ENCODE data around the gene ZNF518A.
"Not testable (repeated sequence)": the region's sequence is repeated elsewhere in the genome, so short reads cannot be mapped to it uniquely, and the experiment has no call there.

The ZNF518A gene

DNA sequence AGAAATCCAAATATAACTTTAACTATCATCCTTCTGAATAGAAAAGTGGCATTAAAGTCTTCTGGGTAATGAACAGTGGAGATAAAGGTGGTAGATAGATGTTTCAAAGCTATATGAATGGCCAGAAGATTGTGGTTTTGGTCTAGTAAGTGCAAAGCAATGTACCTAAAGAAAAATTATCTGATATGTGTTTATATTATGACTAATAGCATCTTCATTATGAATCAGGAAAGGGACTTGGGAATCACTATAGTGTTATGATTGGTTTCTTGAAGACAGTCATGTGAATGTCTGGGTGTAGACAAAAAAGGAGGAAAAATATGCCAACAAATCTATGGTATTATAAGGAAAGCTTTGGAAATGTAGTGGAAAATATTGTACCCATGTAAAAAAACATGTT, 3.0 kb downstream of the ZNF518A start:
- DNase-seq: no peak

DNA sequence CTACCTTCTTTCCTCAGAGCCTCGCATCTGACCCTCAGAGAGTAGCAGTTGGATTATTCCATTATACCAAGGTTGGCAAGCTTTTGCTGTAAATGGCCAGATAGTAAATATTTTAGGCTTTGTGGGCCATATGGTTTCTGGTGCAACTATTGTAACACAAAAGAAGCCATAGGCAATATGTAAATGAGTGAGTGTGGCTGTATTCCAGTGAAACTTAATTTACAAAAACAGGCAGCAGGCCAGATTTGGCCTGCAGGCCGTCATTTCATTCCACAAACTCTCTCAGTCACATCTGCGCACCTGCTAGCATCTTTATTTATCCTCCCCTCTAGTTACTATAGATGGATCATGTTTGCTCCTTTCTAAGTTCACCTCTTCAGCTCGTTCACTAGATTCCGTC, 6.7 kb downstream of the ZNF518A start:
- no peak for DNase-seq

DNA sequence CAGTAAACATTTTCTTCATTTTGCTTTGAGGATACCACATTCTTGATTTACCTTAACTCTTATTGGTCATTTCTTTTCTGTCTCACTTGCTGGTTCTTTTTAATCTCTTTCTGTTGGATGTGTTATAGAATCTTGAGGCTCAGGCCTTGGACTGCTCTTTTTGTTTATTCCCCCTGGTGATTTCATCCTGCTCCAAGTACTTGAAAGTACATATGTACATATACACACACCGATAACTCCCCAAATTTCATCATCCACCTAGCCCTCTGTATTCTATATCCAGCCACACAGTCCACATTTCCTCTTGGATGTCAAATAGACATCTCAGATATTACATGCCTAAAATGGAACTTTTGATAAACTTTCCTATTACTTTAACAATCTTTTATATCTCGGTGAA, 7.5 kb downstream of the ZNF518A start:
- DNase-seq: no peak

DNA sequence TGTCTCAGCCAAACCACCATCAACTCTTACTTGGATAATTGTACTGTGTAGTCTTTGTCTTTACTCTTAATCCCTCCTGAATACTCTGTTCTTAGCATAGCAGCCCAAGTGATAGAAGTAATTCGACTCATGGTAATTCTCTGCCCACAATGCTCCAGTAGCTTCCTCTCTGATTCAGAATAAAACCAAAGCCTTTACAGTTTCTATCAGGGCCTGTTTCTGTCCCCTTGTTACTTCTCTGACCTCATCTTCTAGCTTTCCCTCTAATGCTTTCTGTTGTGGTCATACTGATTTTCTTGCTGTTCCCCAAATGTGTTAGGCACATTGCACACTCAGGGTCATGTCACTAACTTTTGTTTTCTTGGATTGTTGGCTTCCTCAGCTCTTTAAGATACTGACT, 8.0 kb downstream of the ZNF518A start:
- DNase-seq: no peak

DNA sequence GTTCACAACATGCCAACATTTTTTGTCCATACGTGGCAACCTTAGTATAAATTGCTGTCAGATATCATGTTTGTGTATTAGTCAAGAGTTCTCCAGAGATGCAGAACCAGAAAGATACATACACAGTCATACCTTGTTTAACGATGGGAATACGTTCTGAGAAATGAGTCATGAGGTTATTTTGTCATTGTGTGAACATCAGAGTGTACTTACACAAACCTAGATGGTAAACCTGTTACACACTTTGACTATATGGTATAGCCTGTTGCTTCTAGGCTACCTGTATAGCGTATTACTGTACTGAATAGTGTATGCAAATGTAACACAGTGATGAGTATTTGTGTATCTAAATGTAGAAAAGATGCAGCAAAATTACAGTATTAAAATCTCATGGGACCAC, 22.3 kb downstream of the ZNF518A start:
- no peak for DNase-seq

DNA sequence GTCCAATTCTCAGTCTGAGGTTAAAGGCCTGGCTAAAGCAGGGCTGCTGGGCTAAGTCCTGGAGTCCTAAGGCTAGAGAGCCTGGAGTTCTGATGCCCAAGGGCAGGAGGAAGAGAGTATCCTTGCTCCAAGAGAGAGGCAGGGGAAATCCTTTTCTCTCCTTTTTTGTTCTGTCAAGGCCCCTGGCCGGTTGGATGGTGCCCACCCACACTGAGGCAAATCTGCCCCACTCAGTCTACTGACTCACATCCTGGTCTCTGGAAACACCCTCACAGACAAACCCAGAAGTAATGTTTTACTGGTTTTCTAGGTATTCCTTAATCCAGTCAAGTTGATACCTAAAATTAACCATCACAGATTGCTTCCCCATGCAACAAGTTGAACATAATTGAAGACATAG, 23.0 kb downstream of the ZNF518A start:
- DNase-seq: no peak

DNA sequence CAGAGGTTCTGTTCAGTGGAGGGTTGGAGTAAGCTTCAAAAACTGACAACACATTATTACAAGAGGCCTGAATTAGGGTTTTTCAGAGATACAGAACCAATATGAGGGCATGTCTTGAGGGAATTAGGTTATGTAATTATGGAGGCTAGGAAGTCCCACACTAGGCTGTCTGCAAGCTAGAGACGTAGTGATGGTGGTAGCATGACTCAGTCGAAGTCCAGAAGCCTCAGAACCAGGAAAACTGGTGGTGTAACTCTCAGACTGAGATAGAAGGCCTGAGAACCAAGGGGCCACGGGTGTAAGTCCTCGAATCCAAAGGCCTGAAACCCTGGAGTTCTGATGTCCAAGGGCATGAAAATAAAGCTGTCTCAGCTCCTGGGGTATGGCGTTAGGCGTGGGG, 35.6 kb downstream of the ZNF518A start:
- no peak for DNase-seq

DNA sequence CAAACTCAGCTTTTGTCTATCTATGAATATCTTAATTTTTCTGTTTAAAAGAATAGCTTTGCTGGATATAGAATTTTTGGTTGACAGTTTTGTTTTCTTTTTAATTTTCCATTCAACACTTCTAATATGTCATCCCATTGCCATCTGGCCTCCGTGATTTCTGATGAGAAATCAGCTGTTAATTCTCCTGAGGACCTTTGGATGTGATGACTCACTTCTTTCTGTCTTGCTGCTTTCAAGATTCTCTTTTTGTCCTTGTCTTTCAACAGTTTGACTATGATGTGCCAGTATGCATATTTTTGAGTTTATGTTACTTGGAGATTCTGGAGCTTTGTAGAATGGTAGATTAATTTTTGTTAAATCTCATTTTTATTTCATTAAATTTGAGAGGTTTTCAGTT, 38.4 kb downstream of the ZNF518A start:
- no peak for DNase-seq

DNA sequence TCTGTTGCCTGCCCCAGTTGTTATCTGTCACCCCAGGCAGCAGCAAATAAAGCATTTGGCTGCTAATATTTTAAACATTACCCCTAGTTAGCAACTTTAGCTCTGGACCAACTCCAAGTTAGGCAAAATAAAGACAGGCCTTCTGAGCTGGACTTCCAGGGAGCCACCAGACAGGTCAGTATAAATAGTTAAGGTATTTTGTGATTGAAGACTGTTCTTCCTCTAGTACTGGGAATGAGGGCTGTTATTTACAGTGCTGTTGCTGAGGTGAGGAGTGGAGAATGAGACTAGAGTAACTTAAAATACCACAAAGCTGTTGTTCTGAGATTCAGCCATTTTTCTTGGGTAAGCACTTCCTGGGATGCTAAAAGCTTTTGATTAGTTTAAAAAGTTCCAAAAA, 40.1 kb downstream of the ZNF518A start:
- DNase-seq: no peak

DNA sequence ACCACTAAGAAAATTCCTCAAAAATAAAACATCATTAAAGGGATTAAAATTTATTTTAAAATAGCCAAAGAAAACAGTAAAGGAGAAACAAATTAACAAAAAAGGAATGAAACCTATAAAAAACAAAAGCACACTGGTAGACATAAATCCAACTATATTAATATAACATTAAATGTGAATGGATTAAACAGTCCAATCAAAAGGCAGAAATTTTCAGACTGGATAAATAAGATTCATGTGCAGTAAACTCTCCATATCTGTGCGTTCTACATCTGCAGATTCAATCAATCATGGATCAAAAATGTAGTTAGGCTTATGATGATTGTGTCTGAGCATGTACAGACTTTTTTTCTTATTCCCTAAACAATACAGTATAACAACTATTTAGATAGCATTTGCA, 42.6 kb downstream of the ZNF518A start:
- no peak for DNase-seq

DNA sequence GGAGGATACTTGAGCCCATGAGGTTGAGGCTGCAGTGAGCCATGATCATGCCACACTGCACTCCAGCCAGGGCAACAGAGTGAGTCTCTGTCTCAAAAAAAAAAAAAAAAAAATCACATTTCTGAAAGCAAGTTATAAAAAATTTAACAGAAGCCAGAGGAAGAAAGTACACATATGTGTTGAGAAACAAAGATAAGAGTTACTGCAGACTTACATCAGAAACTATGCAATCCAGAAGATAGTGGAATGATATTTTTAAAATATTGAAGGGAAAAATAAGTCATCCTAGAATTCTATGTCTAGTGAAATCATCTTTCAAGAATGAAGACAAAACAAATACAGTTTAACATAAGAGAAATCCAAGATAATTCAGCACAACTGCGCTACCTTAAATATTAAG, 46.9 kb downstream of the ZNF518A start:
- no peak for DNase-seq

DNA sequence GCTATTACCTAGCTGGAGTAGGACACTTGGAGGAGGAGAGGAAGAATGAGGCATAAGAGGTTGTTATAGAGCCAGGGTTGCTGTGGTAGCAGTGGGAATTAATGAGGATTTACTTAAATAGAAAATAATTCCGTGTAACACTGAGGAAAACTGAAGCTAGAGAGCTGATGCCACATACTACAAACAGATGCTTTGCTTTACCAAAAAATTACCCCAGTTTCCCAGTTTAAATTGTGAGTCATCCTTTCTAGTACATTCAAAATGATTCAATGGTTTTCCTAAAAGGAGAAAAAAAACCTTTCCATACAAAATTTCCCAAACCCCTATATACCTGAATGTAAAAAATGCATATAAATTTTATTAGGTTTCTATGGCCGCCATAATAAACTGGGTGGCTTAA, 58.3 kb downstream of the ZNF518A start:
- DNase-seq: no peak

DNA sequence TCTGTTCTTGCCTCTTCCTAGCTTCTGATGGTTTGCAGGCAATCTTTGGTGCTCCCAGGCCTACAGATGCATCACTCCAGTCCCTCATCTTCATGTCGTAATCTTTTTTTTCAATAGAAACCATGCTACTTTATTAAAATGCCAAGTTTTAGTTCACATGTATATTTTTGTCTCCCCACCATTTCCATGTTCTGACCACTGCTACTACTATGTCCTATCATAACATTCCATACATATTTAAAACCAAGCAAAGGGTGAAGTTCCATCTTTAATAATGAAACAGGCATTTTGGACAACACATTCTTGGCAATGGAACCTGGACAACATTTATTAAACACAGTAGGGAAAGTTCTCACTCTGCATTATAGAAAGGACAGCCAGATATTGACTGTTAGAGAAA, 58.8 kb downstream of the ZNF518A start:
- DNase-seq: no peak

DNA sequence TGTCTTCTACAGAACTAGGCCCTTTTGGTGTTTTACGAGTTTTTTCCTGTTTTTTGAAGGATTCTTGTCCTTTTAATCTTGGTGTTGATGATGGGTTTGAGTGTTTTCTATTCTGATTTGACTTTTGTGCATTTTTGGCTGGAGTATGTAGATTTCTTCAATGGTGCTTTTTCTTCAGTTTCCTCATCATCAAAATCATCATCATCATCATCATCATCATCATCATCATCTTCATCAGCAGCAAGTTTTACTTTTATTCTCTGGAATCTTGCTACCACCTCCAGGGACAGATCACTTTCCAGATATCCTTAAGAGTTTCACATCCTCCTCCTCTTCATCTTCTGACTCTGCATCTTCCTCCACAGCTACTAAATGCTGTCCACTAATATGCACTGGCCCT, 59.4 kb downstream of the ZNF518A start:
- not testable (repeated sequence) for DNase-seq

DNA sequence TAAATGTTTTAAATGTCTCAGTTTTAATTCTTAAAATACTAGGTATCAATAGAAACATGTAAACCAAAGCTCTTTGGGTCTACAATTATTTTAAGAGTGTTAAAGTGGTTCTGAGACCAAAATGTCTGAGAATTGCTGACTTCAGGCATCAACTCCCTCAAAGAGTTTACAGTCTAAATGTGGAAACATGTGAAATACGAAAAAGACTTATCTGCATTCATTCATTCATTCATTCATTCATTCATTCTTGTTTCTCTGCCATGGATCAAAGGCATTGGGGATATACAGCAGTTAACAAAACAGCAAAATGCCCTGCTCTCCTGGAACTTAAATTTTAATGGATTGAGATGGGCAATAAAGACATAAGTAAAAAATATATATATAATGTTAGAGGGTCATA, 71.4 kb downstream of the ZNF518A start:
- DNase-seq: no peak

DNA sequence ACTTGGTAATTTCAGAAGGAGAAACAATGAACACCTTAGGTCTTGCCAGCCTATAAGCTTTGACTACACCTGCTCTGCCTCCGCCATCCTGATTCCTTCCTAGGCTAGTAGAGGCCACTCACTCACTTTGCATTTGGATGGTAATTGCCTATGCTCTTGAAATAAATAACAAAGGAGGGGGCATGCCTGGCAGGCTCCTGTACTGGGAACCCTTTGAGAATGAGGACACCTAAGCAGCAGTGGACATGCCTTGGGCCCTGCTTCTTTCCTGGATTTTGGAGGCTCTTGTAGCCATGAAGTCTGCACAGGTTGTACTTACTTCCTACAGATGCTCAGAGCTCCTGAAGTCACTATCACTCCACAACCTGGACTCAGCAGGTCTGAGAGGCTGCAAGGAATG, 75.5 kb downstream of the ZNF518A start:
- DNase-seq: no peak

DNA sequence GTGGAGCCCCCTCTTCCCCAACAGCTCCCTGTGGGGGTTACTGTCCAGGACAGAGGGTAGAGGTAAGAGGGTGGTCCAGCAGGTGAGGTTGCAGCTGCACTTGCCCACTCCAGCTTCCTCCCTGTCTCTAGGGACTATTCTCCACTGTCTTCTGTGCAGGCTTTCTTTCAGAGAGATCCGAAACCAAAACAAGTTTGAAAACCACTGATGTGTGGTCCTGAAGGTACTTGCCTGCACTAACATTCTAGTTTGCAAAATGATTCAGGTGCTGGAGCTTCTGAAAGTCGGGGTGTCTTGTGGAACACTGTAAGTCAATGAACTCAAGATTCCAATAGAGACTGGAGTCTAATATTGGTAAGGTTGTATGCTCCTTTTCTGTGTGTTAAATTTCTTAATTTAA, 78.2 kb downstream of the ZNF518A start:
- no peak for DNase-seq

DNA sequence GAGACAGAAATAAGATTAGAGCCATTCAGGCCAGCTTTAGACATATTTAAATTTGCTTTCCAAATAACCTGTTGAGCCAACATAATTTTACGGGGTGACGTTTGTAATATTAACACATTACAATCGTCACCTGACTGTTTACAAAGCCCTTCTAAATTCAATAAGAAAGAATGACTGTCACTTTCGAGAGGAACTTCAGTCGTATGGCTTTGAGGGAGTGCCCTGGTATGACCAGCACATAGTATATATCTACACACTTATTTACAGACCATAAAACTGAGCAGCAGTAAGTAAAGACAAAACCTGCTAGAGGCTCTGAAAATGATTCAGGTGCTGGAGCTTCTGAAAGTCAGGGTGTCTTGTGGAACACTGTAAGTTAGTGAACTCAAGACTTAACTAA, 78.8 kb downstream of the ZNF518A start:
- DNase-seq: no peak

DNA sequence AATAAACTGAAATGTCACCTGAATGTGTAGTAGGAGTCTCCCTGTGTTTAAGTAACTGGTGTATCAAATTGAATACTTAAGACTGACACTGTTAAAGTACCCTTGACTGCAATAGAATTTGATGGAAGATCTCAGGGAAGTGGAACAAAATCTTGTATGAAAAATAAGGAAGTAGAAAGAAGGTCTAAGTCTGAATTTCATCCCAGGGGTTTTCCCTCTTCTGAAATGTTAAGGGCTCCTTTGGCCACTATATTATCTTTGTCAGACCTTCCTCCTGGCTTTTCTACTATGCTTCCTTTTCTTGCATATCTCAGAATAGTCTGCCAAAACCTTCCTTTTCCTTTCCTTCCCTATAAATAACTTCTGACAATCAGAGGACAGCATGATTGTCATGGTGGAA, 81.7 kb downstream of the ZNF518A start:
- DNase-seq: no peak

DNA sequence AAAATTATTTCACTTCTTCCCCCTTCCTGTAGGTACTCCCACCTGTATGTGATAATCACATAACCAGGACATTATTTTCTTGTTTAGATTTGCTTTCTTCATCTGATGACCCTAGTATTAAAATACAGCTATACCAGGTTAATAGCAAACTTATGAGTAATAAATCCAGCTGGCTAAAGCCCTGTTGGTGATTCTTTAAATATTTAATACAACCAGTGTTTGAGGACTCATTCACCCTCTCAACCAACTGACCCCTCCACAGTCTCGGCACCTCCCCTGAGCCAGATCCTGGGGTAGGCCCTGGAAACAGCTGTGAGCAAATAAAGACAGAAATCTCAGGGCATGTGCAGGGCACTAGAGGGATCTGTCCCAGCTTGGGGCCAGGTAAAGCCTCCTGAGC, 82.8 kb downstream of the ZNF518A start:
- DNase-seq: no peak
